ENCODE results near the gene INPP4A. TPM values are rescaled to one million over a fixed set of nuclear protein-coding genes. Genes with fewer than 3 reads are reported as not detected.

INPP4A gene
- total and polyA plus RNA-seq, 2 of the 13 experiments (the other 11 are each of a cell fraction or from before 2014, with no cell fraction given): 10.1 to 10.9 TPM

- TF ChIP-seq RARA (CRISPR knock-in tag; IDR thresholded peaks at IDR 0.05) (peak; percentile 44), HNRNPLL (IDR thresholded peaks at IDR 0.05; ENCODE audit: low read depth, low read length, poor library complexity, severe bottlenecking) (no peak), GATA4 (IDR thresholded peaks at IDR 0.05; ENCODE audit: borderline replicate concordance, low read depth) (no peak), SNAI1 (CRISPR knock-in tag; IDR thresholded peaks at IDR 0.05; ENCODE audit: borderline replicate concordance) (0 out of 2 replicates have a peak, but pooled peaks have one; percentile 41), MATR3 (CRISPR knock-in tag; IDR thresholded peaks at IDR 0.05) (no peak), ATM (IDR thresholded peaks at IDR 0.05; ENCODE audit: borderline replicate concordance) (no peak), ZNF317 (CRISPR knock-in tag; IDR thresholded peaks at IDR 0.05) (peak; percentile 74), ZBTB7B (CRISPR knock-in tag; IDR thresholded peaks at IDR 0.05) (no peak), ZNF576 (CRISPR knock-in tag; IDR thresholded peaks at IDR 0.05) (no peak; the same call in 1 of the 2 replicates), NR2C2 (CRISPR knock-in tag; IDR thresholded peaks at IDR 0.05; ENCODE audit: borderline replicate concordance) (0 out of 2 replicates have a peak, but pooled peaks have one; percentile 20), PLRG1 (conservative IDR thresholded peaks at IDR 0.05) (no peak), ZSCAN12 (CRISPR knock-in tag; IDR thresholded peaks at IDR 0.05) (no peak), ARNT (IDR thresholded peaks at IDR 0.05) (no peak), ZNF138 (CRISPR knock-in tag; IDR thresholded peaks at IDR 0.05; ENCODE audit: low read depth) (no peak)
- TF ChIP-seq, protein P1, sequence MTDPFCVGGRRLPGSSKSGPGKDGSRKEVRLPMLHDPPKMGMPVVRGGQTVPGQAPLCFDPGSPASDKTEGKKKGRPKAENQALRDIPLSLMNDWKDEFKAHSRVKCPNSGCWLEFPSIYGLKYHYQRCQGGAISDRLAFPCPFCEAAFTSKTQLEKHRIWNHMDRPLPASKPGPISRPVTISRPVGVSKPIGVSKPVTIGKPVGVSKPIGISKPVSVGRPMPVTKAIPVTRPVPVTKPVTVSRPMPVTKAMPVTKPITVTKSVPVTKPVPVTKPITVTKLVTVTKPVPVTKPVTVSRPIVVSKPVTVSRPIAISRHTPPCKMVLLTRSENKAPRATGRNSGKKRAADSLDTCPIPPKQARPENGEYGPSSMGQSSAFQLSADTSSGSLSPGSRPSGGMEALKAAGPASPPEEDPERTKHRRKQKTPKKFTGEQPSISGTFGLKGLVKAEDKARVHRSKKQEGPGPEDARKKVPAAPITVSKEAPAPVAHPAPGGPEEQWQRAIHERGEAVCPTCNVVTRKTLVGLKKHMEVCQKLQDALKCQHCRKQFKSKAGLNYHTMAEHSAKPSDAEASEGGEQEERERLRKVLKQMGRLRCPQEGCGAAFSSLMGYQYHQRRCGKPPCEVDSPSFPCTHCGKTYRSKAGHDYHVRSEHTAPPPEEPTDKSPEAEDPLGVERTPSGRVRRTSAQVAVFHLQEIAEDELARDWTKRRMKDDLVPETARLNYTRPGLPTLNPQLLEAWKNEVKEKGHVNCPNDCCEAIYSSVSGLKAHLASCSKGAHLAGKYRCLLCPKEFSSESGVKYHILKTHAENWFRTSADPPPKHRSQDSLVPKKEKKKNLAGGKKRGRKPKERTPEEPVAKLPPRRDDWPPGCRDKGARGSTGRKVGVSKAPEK (CRISPR knock-in tag; IDR thresholded peaks at IDR 0.05; ENCODE audit: borderline replicate concordance): no peak
- TF ChIP-seq, protein P2, sequence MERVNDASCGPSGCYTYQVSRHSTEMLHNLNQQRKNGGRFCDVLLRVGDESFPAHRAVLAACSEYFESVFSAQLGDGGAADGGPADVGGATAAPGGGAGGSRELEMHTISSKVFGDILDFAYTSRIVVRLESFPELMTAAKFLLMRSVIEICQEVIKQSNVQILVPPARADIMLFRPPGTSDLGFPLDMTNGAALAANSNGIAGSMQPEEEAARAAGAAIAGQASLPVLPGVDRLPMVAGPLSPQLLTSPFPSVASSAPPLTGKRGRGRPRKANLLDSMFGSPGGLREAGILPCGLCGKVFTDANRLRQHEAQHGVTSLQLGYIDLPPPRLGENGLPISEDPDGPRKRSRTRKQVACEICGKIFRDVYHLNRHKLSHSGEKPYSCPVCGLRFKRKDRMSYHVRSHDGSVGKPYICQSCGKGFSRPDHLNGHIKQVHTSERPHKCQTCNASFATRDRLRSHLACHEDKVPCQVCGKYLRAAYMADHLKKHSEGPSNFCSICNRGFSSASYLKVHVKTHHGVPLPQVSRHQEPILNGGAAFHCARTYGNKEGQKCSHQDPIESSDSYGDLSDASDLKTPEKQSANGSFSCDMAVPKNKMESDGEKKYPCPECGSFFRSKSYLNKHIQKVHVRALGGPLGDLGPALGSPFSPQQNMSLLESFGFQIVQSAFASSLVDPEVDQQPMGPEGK (CRISPR knock-in tag; IDR thresholded peaks at IDR 0.05): peak; percentile 45; the same call in 1 of the 2 replicates
- TF ChIP-seq, protein P3, sequence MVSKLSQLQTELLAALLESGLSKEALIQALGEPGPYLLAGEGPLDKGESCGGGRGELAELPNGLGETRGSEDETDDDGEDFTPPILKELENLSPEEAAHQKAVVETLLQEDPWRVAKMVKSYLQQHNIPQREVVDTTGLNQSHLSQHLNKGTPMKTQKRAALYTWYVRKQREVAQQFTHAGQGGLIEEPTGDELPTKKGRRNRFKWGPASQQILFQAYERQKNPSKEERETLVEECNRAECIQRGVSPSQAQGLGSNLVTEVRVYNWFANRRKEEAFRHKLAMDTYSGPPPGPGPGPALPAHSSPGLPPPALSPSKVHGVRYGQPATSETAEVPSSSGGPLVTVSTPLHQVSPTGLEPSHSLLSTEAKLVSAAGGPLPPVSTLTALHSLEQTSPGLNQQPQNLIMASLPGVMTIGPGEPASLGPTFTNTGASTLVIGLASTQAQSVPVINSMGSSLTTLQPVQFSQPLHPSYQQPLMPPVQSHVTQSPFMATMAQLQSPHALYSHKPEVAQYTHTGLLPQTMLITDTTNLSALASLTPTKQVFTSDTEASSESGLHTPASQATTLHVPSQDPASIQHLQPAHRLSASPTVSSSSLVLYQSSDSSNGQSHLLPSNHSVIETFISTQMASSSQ (IDR thresholded peaks at IDR 0.05; ENCODE audit: low read depth): 0 out of 2 replicates have a peak, but pooled peaks have one; percentile 28
- TF ChIP-seq, protein P3 (CRISPR knock-in tag; IDR thresholded peaks at IDR 0.05; ENCODE audit: borderline replicate concordance): peak; percentile 18; the same call in 1 of the 2 replicates
Observed at GRCh38 chr2:98583816-98584618, 139.4 kb downstream of the INPP4A start (continued).
